Activated naive CD4-positive, alpha-beta T cell treated with anti-CD3 and anti-CD28 coated beads, Interleukin-2, amount 50 U/mL, for 16 hours (primary cell): ENCODE results near the gene GPR21.

ENCODE experiments used
- DNase-seq: peaks from one replicate; pipeline ENCODE4 v3.0.0-alpha.2; 2020

GPR21 gene

GRCh38 chr9:123067136-123067535, 33.7 kb downstream of the GPR21 start:
- no peak for DNase-seq

- no peak for DNase-seq
Observed at GRCh38 chr9:123069010-123069481, 35.6 kb downstream of the GPR21 start.

GRCh38 chr9:123070198-123070597, 36.7 kb downstream of the GPR21 start:
- DNase-seq, result no peak

GRCh38 chr9:123072407-123072995, 39.0 kb downstream of the GPR21 start:
- no peak for DNase-seq

GRCh38 chr9:123073441-123073840, 40.0 kb downstream of the GPR21 start:
- DNase-seq, result no peak

- DNase-seq, result no peak
Observed at GRCh38 chr9:123073991-123074422, 40.5 kb downstream of the GPR21 start.

GRCh38 chr9:123074628-123075027, 41.2 kb downstream of the GPR21 start:
- DNase-seq, result no peak

GRCh38 chr9:123080444-123080843, 47.0 kb downstream of the GPR21 start:
- no peak for DNase-seq

- no peak for DNase-seq
Observed at GRCh38 chr9:123081824-123082223, 48.4 kb downstream of the GPR21 start.

- DNase-seq, result no peak
Observed at GRCh38 chr9:123083680-123084079, 50.2 kb downstream of the GPR21 start.

- DNase-seq, result no peak
Observed at GRCh38 chr9:123084256-123084655, 50.8 kb downstream of the GPR21 start.
